ENCODE data around the gene ADAMTS17. TPM values are rescaled to one million over a fixed set of nuclear protein-coding genes. Genes with fewer than 3 reads are reported as not detected.

ADAMTS17 gene
- total RNA-seq, 1 donor from 2014 or later = 1.5 TPM

DNA sequence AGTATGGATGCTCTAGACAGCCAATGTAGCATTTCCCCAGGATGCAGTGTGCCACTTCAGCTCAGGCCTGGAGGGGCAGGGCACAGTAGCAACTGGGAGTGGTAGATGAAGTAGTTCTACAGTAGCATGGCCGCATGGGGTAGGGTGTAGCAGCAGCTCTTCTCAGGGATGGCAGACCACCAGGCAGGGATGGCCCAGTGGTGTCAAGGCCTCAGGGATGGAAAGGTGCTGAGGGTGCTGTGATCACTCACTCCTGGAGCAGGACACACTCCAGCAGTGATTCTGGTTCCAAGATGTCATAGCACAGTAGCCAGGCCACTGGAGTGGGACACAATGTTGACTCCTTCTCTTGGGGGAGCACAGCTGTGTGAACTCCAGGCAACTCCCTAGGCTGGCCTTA, 397.6 kb downstream of the ADAMTS17 start:
- Histone ChIP-seq H2AFZ (replicated peaks) (no peak overlapping the region), H4K20me1 (ENCODE audit: low read depth) (no peaks in the 10 kb centered on the region), H3K27me3 (no peaks in the 10 kb centered on the region), H3K36me3 (no peaks in the 10 kb centered on the region), H3K9me3 (ENCODE audit: low read depth) (no peaks in the 10 kb centered on the region), H3F3A (ENCODE audit: low read depth) (no peaks in the 10 kb centered on the region), H3K4me3 (no peak overlapping the region), H3K4me2 (no peak overlapping the region), H3K9ac (no peak overlapping the region), H3K79me2 (ENCODE audit: low read depth) (no peaks in the 10 kb centered on the region), H3K4me1 (no peaks in the 10 kb centered on the region), H3K27ac (no peak overlapping the region)
- Mint-ChIP-seq H3K4me1 (no peaks in the 10 kb centered on the region), H3K27me3 (ENCODE audit: insufficient read depth, low read depth) (no peaks in the 10 kb centered on the region), H3K27ac (no peak overlapping the region), H3K36me3 (no peaks in the 10 kb centered on the region), H3K9me3 (peaks cover 21% of the 10 kb centered on the region), H3K4me3 (no peak overlapping the region)
- TF ChIP-seq, protein P1, sequence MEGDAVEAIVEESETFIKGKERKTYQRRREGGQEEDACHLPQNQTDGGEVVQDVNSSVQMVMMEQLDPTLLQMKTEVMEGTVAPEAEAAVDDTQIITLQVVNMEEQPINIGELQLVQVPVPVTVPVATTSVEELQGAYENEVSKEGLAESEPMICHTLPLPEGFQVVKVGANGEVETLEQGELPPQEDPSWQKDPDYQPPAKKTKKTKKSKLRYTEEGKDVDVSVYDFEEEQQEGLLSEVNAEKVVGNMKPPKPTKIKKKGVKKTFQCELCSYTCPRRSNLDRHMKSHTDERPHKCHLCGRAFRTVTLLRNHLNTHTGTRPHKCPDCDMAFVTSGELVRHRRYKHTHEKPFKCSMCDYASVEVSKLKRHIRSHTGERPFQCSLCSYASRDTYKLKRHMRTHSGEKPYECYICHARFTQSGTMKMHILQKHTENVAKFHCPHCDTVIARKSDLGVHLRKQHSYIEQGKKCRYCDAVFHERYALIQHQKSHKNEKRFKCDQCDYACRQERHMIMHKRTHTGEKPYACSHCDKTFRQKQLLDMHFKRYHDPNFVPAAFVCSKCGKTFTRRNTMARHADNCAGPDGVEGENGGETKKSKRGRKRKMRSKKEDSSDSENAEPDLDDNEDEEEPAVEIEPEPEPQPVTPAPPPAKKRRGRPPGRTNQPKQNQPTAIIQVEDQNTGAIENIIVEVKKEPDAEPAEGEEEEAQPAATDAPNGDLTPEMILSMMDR (IDR thresholded peaks at IDR 0.05) = no peak
- no peak for TF ChIP-seq EZH2 (IDR thresholded peaks at IDR 0.05)
- TF ChIP-seq EZH2phosphoT487 (IDR thresholded peaks at IDR 0.05) = no peak
- no peak for DNase-seq (ENCODE audit: low spot score)

DNA sequence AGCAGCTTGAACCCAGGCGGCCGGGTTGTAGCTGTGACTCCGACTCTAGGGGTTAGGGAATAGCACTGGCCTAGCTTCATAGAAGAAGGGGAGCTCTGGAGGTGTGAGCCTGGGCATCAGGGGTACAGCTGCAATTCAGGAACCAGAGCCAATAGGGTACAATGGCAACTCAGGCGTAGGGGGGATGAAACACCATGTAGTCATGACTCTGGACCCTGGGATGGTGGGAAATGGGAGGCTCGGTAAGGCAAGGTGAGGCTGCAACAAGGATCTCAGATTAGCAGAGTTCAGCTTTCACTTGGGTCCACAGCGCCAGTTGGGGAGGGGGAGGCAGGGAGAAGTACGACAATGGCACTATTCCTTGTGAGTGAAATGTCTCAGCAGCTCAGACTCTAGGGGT, 398.3 kb downstream of the ADAMTS17 start:
- no peaks in the 10 kb centered on the region for H3K36me3 Mint-ChIP-seq
- Histone ChIP-seq H3K27me3 (no peaks in the 10 kb centered on the region), H3K79me2 (ENCODE audit: low read depth) (no peaks in the 10 kb centered on the region), H3K9me3 (ENCODE audit: low read depth) (no peaks in the 10 kb centered on the region), H3K9ac (no peak overlapping the region), H3K4me1 (no peaks in the 10 kb centered on the region), H3K36me3 (no peaks in the 10 kb centered on the region), H3K27ac (no peak overlapping the region), H3K4me2 (no peak overlapping the region), H3K4me3 (no peak overlapping the region), H3F3A (ENCODE audit: low read depth) (no peaks in the 10 kb centered on the region), H2AFZ (replicated peaks) (no peak overlapping the region), H4K20me1 (ENCODE audit: low read depth) (no peaks in the 10 kb centered on the region)
- H3K4me1 Mint-ChIP-seq = no peaks in the 10 kb centered on the region
- H3K4me3 Mint-ChIP-seq = no peak overlapping the region
- TF ChIP-seq EZH2 (IDR thresholded peaks at IDR 0.05) (no peak), EZH2phosphoT487 (IDR thresholded peaks at IDR 0.05) (no peak)
- TF ChIP-seq, protein P1 (IDR thresholded peaks at IDR 0.05) = no peak
- H3K27me3 Mint-ChIP-seq (ENCODE audit: insufficient read depth, low read depth) = no peaks in the 10 kb centered on the region
- H3K9me3 Mint-ChIP-seq = peaks cover 19% of the 10 kb centered on the region
- H3K27ac Mint-ChIP-seq = no peak overlapping the region
- no peak for DNase-seq (ENCODE audit: low spot score)

DNA sequence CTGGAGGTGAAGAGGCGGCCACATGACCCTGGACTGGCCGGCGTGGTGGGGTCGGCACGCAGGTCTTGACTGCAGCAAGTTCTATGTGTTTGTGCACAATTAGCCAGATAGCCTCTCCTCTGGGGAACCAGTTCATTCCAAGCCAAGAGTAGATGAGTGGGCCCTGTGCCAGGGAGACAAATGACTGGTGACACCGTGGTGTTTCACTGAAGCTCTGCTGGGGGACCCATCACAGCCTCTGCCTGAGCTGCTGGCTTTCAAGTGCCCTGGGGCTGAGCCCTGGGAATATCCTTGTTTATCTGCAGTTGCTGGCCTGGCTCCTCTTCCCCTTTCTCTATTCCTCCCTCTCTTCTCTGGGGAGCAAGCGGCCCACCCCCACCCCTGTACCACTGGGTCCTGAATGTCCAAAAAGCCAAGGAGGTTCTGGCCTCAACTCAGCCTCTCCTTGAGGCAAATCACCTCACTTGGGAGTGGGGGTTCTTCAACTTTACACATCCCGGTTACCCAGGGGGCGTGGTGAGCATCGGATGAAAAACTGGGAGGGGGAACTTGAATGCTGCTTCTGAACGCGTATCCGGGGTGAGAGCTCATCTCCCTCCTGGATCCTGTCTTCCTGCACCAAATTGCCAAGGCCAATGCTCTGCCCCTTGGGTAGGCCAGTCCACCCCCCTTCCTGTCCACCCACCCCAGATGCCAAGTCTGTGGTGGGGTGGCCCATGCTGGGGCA, 408.9 kb downstream of the ADAMTS17 start:
- H3K9me3 Mint-ChIP-seq = peaks cover 3% of the 10 kb centered on the region
- no peaks in the 10 kb centered on the region for H3K4me1 Mint-ChIP-seq
- H3F3A ChIP-seq (ENCODE audit: low read depth) = peaks cover 16% of the 10 kb centered on the region
- no peak overlapping the region for H3K4me3 Mint-ChIP-seq
- H3K27me3 Mint-ChIP-seq (ENCODE audit: insufficient read depth, low read depth) = peaks cover 22% of the 10 kb centered on the region
- H3K9me3 ChIP-seq (ENCODE audit: low read depth) = no peaks in the 10 kb centered on the region
- no peaks in the 10 kb centered on the region for H3K36me3 Mint-ChIP-seq
- H3K27ac ChIP-seq = no peak overlapping the region
- TF ChIP-seq, protein P1 (IDR thresholded peaks at IDR 0.05) = no peak
- no peak for TF ChIP-seq EZH2 (IDR thresholded peaks at IDR 0.05)
- no peak for TF ChIP-seq EZH2phosphoT487 (IDR thresholded peaks at IDR 0.05)
- no peaks in the 10 kb centered on the region for H3K36me3 ChIP-seq
- H3K79me2 ChIP-seq (ENCODE audit: low read depth) = no peaks in the 10 kb centered on the region
- H4K20me1 ChIP-seq (ENCODE audit: low read depth) = no peaks in the 10 kb centered on the region
- H3K9ac ChIP-seq = no peak overlapping the region
- H3K27me3 ChIP-seq = peaks cover 44% of the 10 kb centered on the region
- no peak overlapping the region for H3K27ac Mint-ChIP-seq
- H2AFZ ChIP-seq (replicated peaks) = no peak overlapping the region
- no peak overlapping the region for H3K4me2 ChIP-seq
- no peak for DNase-seq (ENCODE audit: low spot score)
- H3K4me1 ChIP-seq = no peaks in the 10 kb centered on the region
- H3K4me3 ChIP-seq = no peak overlapping the region

All from neural progenitor cell (in vitro differentiated cells).